GM19035 (cell line): ENCODE measurements around the gene COX7A2L.
"Not testable (repeated sequence)": the region's sequence is repeated elsewhere in the genome, so short reads cannot be mapped to it uniquely, and the experiment has no call there.

ENCODE experiments used
- ATAC-seq: cut with Tn5 transposase; IDR thresholded peaks from one replicate; pipeline ENCODE4 v1.9.1; 2021; ENCODE audit not compliant: unreplicated experiment

COX7A2L gene

GRCh38 chr2:42360890-42361727 is at the start of gene COX7A2L:
Gene COX7A2L (minus strand): TSS chr2:42361217. CDS start chr2:42361161, 56 bp downstream.
- peak; percentile 89 for ATAC-seq

- no peak for ATAC-seq
Observed at GRCh38 chr2:42408009-42408408, 47.0 kb upstream of the COX7A2L start.

GRCh38 chr2:42407476-42407875 is 46.5 kb upstream of the COX7A2L start:
- no peak for ATAC-seq

- no peak for ATAC-seq
Observed at GRCh38 chr2:42404676-42405075, 43.7 kb upstream of the COX7A2L start.

- ATAC-seq, result no peak
Observed at GRCh38 chr2:42401773-42402172, 40.8 kb upstream of the COX7A2L start.

GRCh38 chr2:42398052-42398451 is 37.0 kb upstream of the COX7A2L start:
- not testable (repeated sequence) for ATAC-seq

GRCh38 chr2:42393320-42393719 is 32.3 kb upstream of the COX7A2L start:
- not testable (repeated sequence) for ATAC-seq

GRCh38 chr2:42392191-42392590 is 31.2 kb upstream of the COX7A2L start:
- no peak for ATAC-seq

GRCh38 chr2:42390401-42390969 is 29.5 kb upstream of the COX7A2L start:
- no peak for ATAC-seq

GRCh38 chr2:42386682-42387081 is 25.7 kb upstream of the COX7A2L start:
- ATAC-seq, result no peak

GRCh38 chr2:42385225-42385624 is 24.2 kb upstream of the COX7A2L start:
- ATAC-seq, result no peak

GRCh38 chr2:42383855-42384530 is 23.0 kb upstream of the COX7A2L start:
- no peak for ATAC-seq

- ATAC-seq, result no peak
Observed at GRCh38 chr2:42382144-42382543, 21.1 kb upstream of the COX7A2L start.

- not testable (repeated sequence) for ATAC-seq
Observed at GRCh38 chr2:42380026-42380425, 19.0 kb upstream of the COX7A2L start.

- ATAC-seq, result no peak
Observed at GRCh38 chr2:42378415-42378814, 17.4 kb upstream of the COX7A2L start.

- ATAC-seq, result no peak
Observed at GRCh38 chr2:42376758-42377157, 15.7 kb upstream of the COX7A2L start.

GRCh38 chr2:42372474-42373200 is 11.6 kb upstream of the COX7A2L start:
- no peak for ATAC-seq

GRCh38 chr2:42371611-42372473 is 10.8 kb upstream of the COX7A2L start:
- no peak for ATAC-seq

- ATAC-seq, result no peak
Observed at GRCh38 chr2:42369532-42370229, 8.7 kb upstream of the COX7A2L start.
